ENCODE data around the gene ZNF521. TPM values are rescaled to one million over a fixed set of nuclear protein-coding genes. Genes with fewer than 3 reads are reported as not detected.

Gene ZNF521
- total and polyA plus RNA-seq, 2 experiments from 2014 or later: 3.1 to 9.2 TPM

DNA sequence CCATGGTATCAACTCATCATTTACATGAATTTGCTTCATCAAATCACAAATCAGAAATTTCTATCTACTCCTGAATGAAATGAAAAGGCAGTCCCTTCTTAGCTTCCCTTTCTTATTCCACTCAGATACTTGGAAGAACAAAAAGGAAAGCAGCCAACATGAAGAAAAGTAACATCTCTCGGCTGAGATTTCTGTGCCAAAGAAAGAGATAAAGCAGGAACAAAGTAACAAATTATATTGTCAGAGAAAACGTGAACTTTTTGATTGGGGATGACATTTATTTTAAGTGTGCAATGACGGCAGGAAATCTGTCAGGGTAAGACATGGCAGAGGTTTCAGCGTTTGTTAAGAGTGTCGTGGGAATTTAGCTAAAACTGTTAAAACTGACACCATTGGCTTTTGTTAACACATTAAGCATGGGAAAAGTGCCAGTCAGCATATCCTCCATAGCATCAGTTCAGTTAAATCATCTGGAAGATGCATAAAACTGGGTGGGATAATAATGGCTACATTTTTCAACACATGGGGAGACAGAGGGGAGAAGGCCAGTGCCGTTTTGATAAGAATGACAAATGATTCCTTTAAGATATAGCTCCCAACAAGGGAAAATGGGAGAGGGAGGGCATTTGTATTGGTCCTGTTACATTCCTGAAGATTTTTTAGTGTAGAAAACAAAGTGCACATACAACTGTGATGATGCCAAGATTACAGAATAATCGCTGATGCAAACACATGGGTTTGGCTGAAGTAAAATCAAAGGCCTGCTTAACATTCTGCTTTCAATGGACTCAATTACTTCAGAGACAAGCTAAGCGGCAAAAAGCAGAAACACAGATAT, 211.6 kb downstream of the ZNF521 start (continued):
- TF ChIP-seq, protein P1, sequence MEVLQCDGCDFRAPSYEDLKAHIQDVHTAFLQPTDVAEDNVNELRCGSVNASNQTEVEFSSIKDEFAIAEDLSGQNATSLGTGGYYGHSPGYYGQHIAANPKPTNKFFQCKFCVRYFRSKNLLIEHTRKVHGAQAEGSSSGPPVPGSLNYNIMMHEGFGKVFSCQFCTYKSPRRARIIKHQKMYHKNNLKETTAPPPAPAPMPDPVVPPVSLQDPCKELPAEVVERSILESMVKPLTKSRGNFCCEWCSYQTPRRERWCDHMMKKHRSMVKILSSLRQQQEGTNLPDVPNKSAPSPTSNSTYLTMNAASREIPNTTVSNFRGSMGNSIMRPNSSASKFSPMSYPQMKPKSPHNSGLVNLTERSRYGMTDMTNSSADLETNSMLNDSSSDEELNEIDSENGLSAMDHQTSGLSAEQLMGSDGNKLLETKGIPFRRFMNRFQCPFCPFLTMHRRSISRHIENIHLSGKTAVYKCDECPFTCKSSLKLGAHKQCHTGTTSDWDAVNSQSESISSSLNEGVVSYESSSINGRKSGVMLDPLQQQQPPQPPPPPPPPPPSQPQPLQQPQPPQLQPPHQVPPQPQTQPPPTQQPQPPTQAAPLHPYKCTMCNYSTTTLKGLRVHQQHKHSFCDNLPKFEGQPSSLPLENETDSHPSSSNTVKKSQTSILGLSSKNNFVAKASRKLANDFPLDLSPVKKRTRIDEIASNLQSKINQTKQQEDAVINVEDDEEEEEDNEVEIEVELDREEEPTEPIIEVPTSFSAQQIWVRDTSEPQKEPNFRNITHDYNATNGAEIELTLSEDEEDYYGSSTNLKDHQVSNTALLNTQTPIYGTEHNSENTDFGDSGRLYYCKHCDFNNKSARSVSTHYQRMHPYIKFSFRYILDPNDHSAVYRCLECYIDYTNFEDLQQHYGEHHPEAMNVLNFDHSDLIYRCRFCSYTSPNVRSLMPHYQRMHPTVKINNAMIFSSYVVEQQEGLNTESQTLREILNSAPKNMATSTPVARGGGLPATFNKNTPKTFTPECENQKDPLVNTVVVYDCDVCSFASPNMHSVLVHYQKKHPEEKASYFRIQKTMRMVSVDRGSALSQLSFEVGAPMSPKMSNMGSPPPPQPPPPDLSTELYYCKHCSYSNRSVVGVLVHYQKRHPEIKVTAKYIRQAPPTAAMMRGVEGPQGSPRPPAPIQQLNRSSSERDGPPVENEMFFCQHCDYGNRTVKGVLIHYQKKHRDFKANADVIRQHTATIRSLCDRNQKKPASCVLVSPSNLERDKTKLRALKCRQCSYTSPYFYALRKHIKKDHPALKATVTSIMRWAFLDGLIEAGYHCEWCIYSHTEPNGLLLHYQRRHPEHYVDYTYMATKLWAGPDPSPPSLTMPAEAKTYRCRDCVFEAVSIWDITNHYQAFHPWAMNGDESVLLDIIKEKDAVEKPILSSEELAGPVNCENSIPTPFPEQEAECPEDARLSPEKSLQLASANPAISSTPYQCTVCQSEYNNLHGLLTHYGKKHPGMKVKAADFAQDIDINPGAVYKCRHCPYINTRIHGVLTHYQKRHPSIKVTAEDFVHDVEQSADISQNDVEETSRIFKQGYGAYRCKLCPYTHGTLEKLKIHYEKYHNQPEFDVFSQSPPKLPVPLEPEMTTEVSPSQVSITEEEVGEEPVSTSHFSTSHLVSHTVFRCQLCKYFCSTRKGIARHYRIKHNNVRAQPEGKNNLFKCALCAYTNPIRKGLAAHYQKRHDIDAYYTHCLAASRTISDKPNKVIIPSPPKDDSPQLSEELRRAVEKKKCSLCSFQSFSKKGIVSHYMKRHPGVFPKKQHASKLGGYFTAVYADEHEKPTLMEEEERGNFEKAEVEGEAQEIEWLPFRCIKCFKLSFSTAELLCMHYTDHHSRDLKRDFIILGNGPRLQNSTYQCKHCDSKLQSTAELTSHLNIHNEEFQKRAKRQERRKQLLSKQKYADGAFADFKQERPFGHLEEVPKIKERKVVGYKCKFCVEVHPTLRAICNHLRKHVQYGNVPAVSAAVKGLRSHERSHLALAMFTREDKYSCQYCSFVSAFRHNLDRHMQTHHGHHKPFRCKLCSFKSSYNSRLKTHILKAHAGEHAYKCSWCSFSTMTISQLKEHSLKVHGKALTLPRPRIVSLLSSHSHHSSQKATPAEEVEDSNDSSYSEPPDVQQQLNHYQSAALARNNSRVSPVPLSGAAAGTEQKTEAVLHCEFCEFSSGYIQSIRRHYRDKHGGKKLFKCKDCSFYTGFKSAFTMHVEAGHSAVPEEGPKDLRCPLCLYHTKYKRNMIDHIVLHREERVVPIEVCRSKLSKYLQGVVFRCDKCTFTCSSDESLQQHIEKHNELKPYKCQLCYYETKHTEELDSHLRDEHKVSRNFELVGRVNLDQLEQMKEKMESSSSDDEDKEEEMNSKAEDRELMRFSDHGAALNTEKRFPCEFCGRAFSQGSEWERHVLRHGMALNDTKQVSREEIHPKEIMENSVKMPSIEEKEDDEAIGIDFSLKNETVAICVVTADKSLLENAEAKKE (CRISPR knock-in tag; IDR thresholded peaks at IDR 0.05): no peak
- TF ChIP-seq ZNF331 (CRISPR knock-in tag; IDR thresholded peaks at IDR 0.05; ENCODE audit: low read depth): no peak
- TF ChIP-seq, protein P2, sequence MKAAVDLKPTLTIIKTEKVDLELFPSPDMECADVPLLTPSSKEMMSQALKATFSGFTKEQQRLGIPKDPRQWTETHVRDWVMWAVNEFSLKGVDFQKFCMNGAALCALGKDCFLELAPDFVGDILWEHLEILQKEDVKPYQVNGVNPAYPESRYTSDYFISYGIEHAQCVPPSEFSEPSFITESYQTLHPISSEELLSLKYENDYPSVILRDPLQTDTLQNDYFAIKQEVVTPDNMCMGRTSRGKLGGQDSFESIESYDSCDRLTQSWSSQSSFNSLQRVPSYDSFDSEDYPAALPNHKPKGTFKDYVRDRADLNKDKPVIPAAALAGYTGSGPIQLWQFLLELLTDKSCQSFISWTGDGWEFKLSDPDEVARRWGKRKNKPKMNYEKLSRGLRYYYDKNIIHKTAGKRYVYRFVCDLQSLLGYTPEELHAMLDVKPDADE (IDR thresholded peaks at IDR 0.05): no peak
- TF ChIP-seq POLR2AphosphoS5 (IDR thresholded peaks at IDR 0.05; ENCODE audit: low read depth): no peak
- TF ChIP-seq EZH2 (IDR thresholded peaks at IDR 0.05; ENCODE audit: low read depth, unreplicated experiment): no peak
- TF ChIP-seq JUNB (IDR thresholded peaks at IDR 0.05; ENCODE audit: unreplicated experiment): no peak
- no peak for TF ChIP-seq EZH2phosphoT487 (IDR thresholded peaks at IDR 0.05; ENCODE audit: unreplicated experiment)
- no peak for TF ChIP-seq CREB1 (CRISPR knock-in tag; IDR thresholded peaks at IDR 0.05; ENCODE audit: low read depth)
- TF ChIP-seq NANOG (IDR thresholded peaks at IDR 0.05; ENCODE audit: borderline replicate concordance): no peak
- TF ChIP-seq ZNF114 (CRISPR knock-in tag; IDR thresholded peaks at IDR 0.05): no peak

Measured in GM23338 (cell line).